Globus pallidus (tissue), 1 donor: Measurements from ENCODE around the gene UBAP2.
"Not testable (repeated sequence)": the region's sequence is repeated elsewhere in the genome, so short reads cannot be mapped to it uniquely, and the experiment has no call there.

ENCODE experiments used
- DNase-seq: peaks from one replicate; pipeline ENCODE4 v3.0.0-alpha.2; 2015; ENCODE audit warnings: low spot score

UBAP2 gene

GRCh38 chr9:34049630-34050384, 1.1 kb upstream of the UBAP2 start:
- peak; percentile 13 for DNase-seq

- DNase-seq: no peak
Observed at GRCh38 chr9:34047864-34048726, 592 bp downstream of the UBAP2 start.

- DNase-seq: no peak
Observed at GRCh38 chr9:34046784-34047379, 1.8 kb downstream of the UBAP2 start.

GRCh38 chr9:34045903-34046302, 2.8 kb downstream of the UBAP2 start:
- no peak for DNase-seq

- not testable (repeated sequence) for DNase-seq
Observed at GRCh38 chr9:34042074-34042473, 6.6 kb downstream of the UBAP2 start.

GRCh38 chr9:34038851-34039250, 9.8 kb downstream of the UBAP2 start:
- not testable (repeated sequence) for DNase-seq

- no peak for DNase-seq
Observed at GRCh38 chr9:34037626-34038025, 11.1 kb downstream of the UBAP2 start.

GRCh38 chr9:34036625-34037024, 12.1 kb downstream of the UBAP2 start:
- no peak for DNase-seq

GRCh38 chr9:34035656-34036055, 13.0 kb downstream of the UBAP2 start:
- no peak for DNase-seq

- no peak for DNase-seq
Observed at GRCh38 chr9:34034698-34035065, 14.0 kb downstream of the UBAP2 start.

GRCh38 chr9:34032631-34033030, 16.1 kb downstream of the UBAP2 start:
- DNase-seq: no peak

- DNase-seq: no peak
Observed at GRCh38 chr9:34027845-34028574, 20.7 kb downstream of the UBAP2 start.

- no peak for DNase-seq
Observed at GRCh38 chr9:34025811-34026210, 22.9 kb downstream of the UBAP2 start.

- no peak for DNase-seq
Observed at GRCh38 chr9:34025062-34025461, 23.6 kb downstream of the UBAP2 start.

- DNase-seq: not testable (repeated sequence)
Observed at GRCh38 chr9:34024476-34024875, 24.2 kb downstream of the UBAP2 start.

GRCh38 chr9:34016149-34016548, 32.5 kb downstream of the UBAP2 start:
- DNase-seq: no peak

- peak; percentile 6 for DNase-seq
Observed at GRCh38 chr9:34010979-34011378, 37.7 kb downstream of the UBAP2 start.

GRCh38 chr9:34001951-34002350, 46.7 kb downstream of the UBAP2 start:
- no peak for DNase-seq

- no peak for DNase-seq
Observed at GRCh38 chr9:34001298-34001697, 47.4 kb downstream of the UBAP2 start.

- DNase-seq: no peak
Observed at GRCh38 chr9:33995449-33995848, 53.2 kb downstream of the UBAP2 start.

- DNase-seq: no peak
Observed at GRCh38 chr9:33993104-33993503, 55.6 kb downstream of the UBAP2 start.

GRCh38 chr9:33992632-33993031, 56.1 kb downstream of the UBAP2 start:
- no peak for DNase-seq
